ENCODE data around the gene CACNA1B.
"Not testable (repeated sequence)": the region's sequence is repeated elsewhere in the genome, so short reads cannot be mapped to it uniquely, and the experiment has no call there.

DNA sequence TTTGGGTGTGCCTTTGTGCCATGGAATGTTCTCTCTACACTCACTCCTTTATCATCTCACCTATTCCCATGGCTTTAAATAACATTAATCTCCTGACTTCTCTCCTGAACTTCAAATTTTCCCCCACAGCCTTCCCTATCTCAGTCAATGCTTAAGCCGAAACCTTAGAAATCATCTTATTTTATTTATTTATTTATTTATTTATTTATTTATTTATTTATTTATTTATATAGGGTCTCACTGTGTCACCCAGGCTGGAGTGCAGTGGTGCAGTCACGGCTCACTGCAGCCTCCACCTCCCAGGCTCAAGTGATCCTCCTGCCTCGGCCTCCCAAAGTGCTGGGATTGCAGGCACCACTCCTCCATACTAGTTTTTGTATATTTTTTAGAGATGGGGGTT, 229.5 kb downstream of the CACNA1B start:
- not testable (repeated sequence) for TF ChIP-seq MAFK (IDR thresholded peaks at IDR 0.05; ENCODE audit: partially characterized antibody); SMC3 (IDR thresholded peaks at IDR 0.05); ESRRA (IDR thresholded peaks at IDR 0.05; ENCODE audit: borderline replicate concordance, low read length); NR3C1 (IDR thresholded peaks at IDR 0.05); POLR2A (IDR thresholded peaks at IDR 0.05; ENCODE audit: low read length); CBX2 (IDR thresholded peaks at IDR 0.05; ENCODE audit: borderline replicate concordance, low read depth); NFE2L2 (conservative IDR thresholded peaks at IDR 0.05; ENCODE audit: low read length); EP300 (IDR thresholded peaks at IDR 0.05)
- TF ChIP-seq, protein P1, sequence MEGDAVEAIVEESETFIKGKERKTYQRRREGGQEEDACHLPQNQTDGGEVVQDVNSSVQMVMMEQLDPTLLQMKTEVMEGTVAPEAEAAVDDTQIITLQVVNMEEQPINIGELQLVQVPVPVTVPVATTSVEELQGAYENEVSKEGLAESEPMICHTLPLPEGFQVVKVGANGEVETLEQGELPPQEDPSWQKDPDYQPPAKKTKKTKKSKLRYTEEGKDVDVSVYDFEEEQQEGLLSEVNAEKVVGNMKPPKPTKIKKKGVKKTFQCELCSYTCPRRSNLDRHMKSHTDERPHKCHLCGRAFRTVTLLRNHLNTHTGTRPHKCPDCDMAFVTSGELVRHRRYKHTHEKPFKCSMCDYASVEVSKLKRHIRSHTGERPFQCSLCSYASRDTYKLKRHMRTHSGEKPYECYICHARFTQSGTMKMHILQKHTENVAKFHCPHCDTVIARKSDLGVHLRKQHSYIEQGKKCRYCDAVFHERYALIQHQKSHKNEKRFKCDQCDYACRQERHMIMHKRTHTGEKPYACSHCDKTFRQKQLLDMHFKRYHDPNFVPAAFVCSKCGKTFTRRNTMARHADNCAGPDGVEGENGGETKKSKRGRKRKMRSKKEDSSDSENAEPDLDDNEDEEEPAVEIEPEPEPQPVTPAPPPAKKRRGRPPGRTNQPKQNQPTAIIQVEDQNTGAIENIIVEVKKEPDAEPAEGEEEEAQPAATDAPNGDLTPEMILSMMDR (IDR thresholded peaks at IDR 0.05), result not testable (repeated sequence)
- TF ChIP-seq, protein P2, sequence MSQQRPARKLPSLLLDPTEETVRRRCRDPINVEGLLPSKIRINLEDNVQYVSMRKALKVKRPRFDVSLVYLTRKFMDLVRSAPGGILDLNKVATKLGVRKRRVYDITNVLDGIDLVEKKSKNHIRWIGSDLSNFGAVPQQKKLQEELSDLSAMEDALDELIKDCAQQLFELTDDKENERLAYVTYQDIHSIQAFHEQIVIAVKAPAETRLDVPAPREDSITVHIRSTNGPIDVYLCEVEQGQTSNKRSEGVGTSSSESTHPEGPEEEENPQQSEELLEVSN (IDR thresholded peaks at IDR 0.05; ENCODE audit: borderline replicate concordance, low read depth), result not testable (repeated sequence)
- TF ChIP-seq, protein P3, sequence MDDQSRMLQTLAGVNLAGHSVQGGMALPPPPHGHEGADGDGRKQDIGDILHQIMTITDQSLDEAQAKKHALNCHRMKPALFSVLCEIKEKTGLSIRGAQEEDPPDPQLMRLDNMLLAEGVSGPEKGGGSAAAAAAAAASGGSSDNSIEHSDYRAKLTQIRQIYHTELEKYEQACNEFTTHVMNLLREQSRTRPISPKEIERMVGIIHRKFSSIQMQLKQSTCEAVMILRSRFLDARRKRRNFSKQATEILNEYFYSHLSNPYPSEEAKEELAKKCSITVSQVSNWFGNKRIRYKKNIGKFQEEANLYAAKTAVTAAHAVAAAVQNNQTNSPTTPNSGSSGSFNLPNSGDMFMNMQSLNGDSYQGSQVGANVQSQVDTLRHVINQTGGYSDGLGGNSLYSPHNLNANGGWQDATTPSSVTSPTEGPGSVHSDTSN (IDR thresholded peaks at IDR 0.05), result not testable (repeated sequence)
- TF ChIP-seq, protein P4, sequence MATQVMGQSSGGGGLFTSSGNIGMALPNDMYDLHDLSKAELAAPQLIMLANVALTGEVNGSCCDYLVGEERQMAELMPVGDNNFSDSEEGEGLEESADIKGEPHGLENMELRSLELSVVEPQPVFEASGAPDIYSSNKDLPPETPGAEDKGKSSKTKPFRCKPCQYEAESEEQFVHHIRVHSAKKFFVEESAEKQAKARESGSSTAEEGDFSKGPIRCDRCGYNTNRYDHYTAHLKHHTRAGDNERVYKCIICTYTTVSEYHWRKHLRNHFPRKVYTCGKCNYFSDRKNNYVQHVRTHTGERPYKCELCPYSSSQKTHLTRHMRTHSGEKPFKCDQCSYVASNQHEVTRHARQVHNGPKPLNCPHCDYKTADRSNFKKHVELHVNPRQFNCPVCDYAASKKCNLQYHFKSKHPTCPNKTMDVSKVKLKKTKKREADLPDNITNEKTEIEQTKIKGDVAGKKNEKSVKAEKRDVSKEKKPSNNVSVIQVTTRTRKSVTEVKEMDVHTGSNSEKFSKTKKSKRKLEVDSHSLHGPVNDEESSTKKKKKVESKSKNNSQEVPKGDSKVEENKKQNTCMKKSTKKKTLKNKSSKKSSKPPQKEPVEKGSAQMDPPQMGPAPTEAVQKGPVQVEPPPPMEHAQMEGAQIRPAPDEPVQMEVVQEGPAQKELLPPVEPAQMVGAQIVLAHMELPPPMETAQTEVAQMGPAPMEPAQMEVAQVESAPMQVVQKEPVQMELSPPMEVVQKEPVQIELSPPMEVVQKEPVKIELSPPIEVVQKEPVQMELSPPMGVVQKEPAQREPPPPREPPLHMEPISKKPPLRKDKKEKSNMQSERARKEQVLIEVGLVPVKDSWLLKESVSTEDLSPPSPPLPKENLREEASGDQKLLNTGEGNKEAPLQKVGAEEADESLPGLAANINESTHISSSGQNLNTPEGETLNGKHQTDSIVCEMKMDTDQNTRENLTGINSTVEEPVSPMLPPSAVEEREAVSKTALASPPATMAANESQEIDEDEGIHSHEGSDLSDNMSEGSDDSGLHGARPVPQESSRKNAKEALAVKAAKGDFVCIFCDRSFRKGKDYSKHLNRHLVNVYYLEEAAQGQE (IDR thresholded peaks at IDR 0.05), result not testable (repeated sequence)
